Neural crest cell (in vitro differentiated cells): Measurements from ENCODE around the gene SPTBN2. TPM values are rescaled to one million over a fixed set of nuclear protein-coding genes. Genes with fewer than 3 reads are reported as not detected.

Experiments
- DNase-seq: peaks from one replicate; pipeline ENCODE4 v3.0.0; 2021; ENCODE audit warnings: low read depth, mixed read lengths, low spot score
- H3K27ac Mint-ChIP-seq: one replicate; pipeline ENCODE4 v1.8.0; 2021; ENCODE audit warnings: mild to moderate bottlenecking, mixed read lengths; ENCODE audit not compliant: unreplicated experiment
- H3K27me3 Mint-ChIP-seq: 2 replicates; pipeline ENCODE4 v1.8.0; 2021; ENCODE audit warnings: low read depth, mild to moderate bottlenecking, mixed read lengths
- H3K36me3 Mint-ChIP-seq: 2 replicates; pipeline ENCODE4 v1.8.0; 2021; ENCODE audit warnings: low read depth, mild to moderate bottlenecking, mixed read lengths
- H3K4me1 Mint-ChIP-seq: 2 replicates; pipeline ENCODE4 v1.8.0; 2021; ENCODE audit warnings: mixed read lengths
- H3K4me3 Mint-ChIP-seq: one replicate; pipeline ENCODE4 v1.8.0; 2021; ENCODE audit warnings: mild to moderate bottlenecking, mixed read lengths
- H3K9me3 Mint-ChIP-seq: 2 replicates; pipeline ENCODE4 v1.8.0; 2021; ENCODE audit warnings: mixed read lengths
- CTCF ChIP-seq: fragments of 200-600 bp; sonication (generic); conservative IDR thresholded peaks from 2 replicates; pipeline ENCODE4 v1.5.0; 2021; ENCODE audit warnings: antibody characterized with exemption, mild to moderate bottlenecking
- total RNA-seq: library from RNA; stranded (reverse); gene quantifications from 2 replicates; pipeline ENCODE4 v1.2.1, GENCODE V29; 2021

The SPTBN2 gene
- total RNA-seq, 1 donor from 2014 or later, result 43.6 TPM

- Mint-ChIP-seq H3K27ac (peak overlapping the region; percentile 100), H3K4me1 (peaks cover 70% of the 10 kb centered on the region), H3K36me3 (peaks cover 49% of the 10 kb centered on the region), H3K27me3 (peaks cover 11% of the 10 kb centered on the region), H3K9me3 (no peaks in the 10 kb centered on the region), H3K4me3 (peak overlapping the region; percentile 99)
- peak; percentile 29 for TF ChIP-seq CTCF
- DNase-seq, result no peak
Measured at GRCh38 chr11:66639066-66639813, 89.8 kb downstream of the SPTBN2 start.

- Mint-ChIP-seq H3K36me3 (peaks cover 46% of the 10 kb centered on the region), H3K4me3 (peak within 1 kb of the TSS; percentile 99), H3K9me3 (no peaks in the 10 kb centered on the region), H3K27me3 (peaks cover 11% of the 10 kb centered on the region), H3K27ac (peak within 1 kb of the TSS; percentile 100), H3K4me1 (peaks cover 64% of the 10 kb centered on the region)
- TF ChIP-seq CTCF, result no peak
- DNase-seq, result peak; percentile 93
Measured at GRCh38 chr11:66638177-66639065, 90.6 kb downstream of the SPTBN2 start, which contains the start of gene RBM4. RBM4 (plus strand) TSS chr11:66638703; CDS start chr11:66639712, 1,009 bp downstream.

DNA sequence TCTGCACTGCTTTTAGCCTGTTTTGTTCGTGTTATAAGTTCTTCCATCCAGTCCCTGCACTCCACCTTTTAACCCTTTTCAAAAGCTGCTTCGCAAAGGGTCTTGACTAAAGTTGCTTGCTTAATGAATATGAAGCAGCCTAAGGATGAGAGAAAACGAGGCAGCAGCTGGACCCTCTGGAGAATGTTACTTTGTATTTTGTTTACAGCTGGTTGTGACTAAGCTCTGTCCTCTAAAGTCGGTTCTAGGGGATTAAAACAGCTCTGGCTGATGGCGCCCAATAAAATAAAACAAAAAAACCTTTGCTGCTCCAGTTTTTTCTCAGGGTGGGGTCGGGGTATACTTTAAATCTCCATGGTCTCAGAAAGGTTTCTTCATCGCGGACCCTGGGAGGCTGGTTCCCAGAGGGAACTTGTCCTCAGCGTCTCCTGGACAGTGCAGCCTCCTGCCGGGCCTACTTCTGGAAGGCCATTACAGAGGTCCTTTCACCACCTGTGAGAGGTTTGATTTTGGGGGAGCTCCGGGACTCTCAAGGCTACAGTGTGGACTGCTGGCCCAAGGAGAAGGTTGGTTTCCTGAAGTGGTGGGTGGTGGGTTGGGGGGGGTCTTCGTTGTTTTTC is 91.3 kb downstream of the SPTBN2 start:
- no peak for DNase-seq
- H3K4me1 Mint-ChIP-seq, result peaks cover 56% of the 10 kb centered on the region
- H3K36me3 Mint-ChIP-seq, result peaks cover 39% of the 10 kb centered on the region

GRCh38 chr11:66636411-66636810 is 92.6 kb downstream of the SPTBN2 start:
- DNase-seq, result no peak
- H3K27ac Mint-ChIP-seq, result no peak overlapping the region
- TF ChIP-seq CTCF, result no peak
- peaks cover 36% of the 10 kb centered on the region for H3K36me3 Mint-ChIP-seq
- H3K9me3 Mint-ChIP-seq, result no peaks in the 10 kb centered on the region
- peak overlapping the region; percentile 79 for H3K4me3 Mint-ChIP-seq
- peaks cover 11% of the 10 kb centered on the region for H3K27me3 Mint-ChIP-seq
- peaks cover 44% of the 10 kb centered on the region for H3K4me1 Mint-ChIP-seq

More for the DNA sequence above, 91.3 kb downstream of the SPTBN2 start:
- H3K9me3 Mint-ChIP-seq, result no peaks in the 10 kb centered on the region
- peaks cover 11% of the 10 kb centered on the region for H3K27me3 Mint-ChIP-seq
- TF ChIP-seq CTCF, result no peak
- H3K4me3 Mint-ChIP-seq, result peak overlapping the region; percentile 99
- H3K27ac Mint-ChIP-seq, result peak overlapping the region; percentile 61

Other genes starting within 250 kb of the SPTBN2 start
- gene DPP3, start 248.8 kb downstream of the SPTBN2 start, total RNA-seq, result 66.8 and 68.9 TPM in 2 replicates
- gene BBS1, start 218.6 kb downstream of the SPTBN2 start, total RNA-seq, result 54.7 and 56.1 TPM in 2 replicates
- 7.3 and 7.7 TPM in 2 replicates for gene ZDHHC24, start 183.2 kb downstream of the SPTBN2 start, total RNA-seq
- 0.16 and 0.35 TPM in 2 replicates for gene ACTN3, start 182.3 kb downstream of the SPTBN2 start, total RNA-seq
- gene CTSF, start 160.6 kb downstream of the SPTBN2 start, total RNA-seq, result not detected in 2 replicates
- 0.93 and 1.1 TPM in 2 replicates for gene CCDC87, start 136.2 kb downstream of the SPTBN2 start, total RNA-seq
- 47.2 and 49.8 TPM in 2 replicates for gene CCS, start 136.0 kb downstream of the SPTBN2 start, total RNA-seq
- gene RBM14, start 112.6 kb downstream of the SPTBN2 start, total RNA-seq, result 157 and 160 TPM in 2 replicates
- 268 and 269 TPM in 2 replicates for gene RBM4, start 90.5 kb downstream of the SPTBN2 start, total RNA-seq
- 57.0 and 61.9 TPM in 2 replicates for gene RBM4B, start 51.3 kb downstream of the SPTBN2 start, total RNA-seq
- gene RCE1, start 114.2 kb upstream of the SPTBN2 start, total RNA-seq, result 34.3 and 35.8 TPM in 2 replicates
- 36.2 and 37.2 TPM in 2 replicates for gene LRFN4, start 127.8 kb upstream of the SPTBN2 start, total RNA-seq
- 51.9 and 53.6 TPM in 2 replicates for gene PC, start 229.2 kb upstream of the SPTBN2 start, total RNA-seq
- gene C11orf86, start 246.1 kb upstream of the SPTBN2 start, total RNA-seq, result not detected in 2 replicates